H1 (cell line): ENCODE data around the gene MIOX. TPM values are rescaled to one million over a fixed set of nuclear protein-coding genes. Genes with fewer than 3 reads are reported as not detected.

ENCODE experiments used
- CTCF ChIA-PET: fragments of 300-600 bp; sonication (Branson Sonifier 250); formaldehyde crosslinking; loops from one replicate; lab custom pipeline; 2021; ENCODE audit not compliant: partially characterized antibody; lab: Charles Lee
- POLR2A ChIA-PET: fragments of 300-600 bp; sonication (Branson Sonifier 250); formaldehyde crosslinking; loops from one replicate; lab custom pipeline; 2021; ENCODE audit warnings: inconsistent platforms; ENCODE audit not compliant: partially characterized antibody; lab: Charles Lee
- DNase-seq, 2 experiments: peaks; one replicate each; pipeline versions ENCODE4 v3.0.0 to v3.0.0-alpha.2; 2010 to 2022; ENCODE audit warnings: low spot score in 2 of 2, low read depth in 1 of 2, mixed read lengths in 1 of 2
- FAIRE-seq: peaks from 2 replicates; lab custom pipeline; 2011; peaks lifted over from hg19 to GRCh38; lab: Jason Lieb, UNC
- H2AFZ ChIP-seq: 2 replicates; pipeline ENCODE4 v1.8.1; 2012; ENCODE audit warnings: low read length, inconsistent platforms
- H2AK5ac ChIP-seq: 2 replicates; pipeline ENCODE4 v1.6.1; 2013; ENCODE audit warnings: low read depth, low read length
- H2BK120ac ChIP-seq: replicated peaks from 2 replicates; pipeline ENCODE3; 2013; ENCODE audit warnings: low read depth, low read length, inconsistent platforms
- H2BK12ac ChIP-seq: 2 replicates; pipeline ENCODE4 v1.6.1; 2013; ENCODE audit warnings: low read depth, low read length
- H2BK15ac ChIP-seq: 2 replicates; pipeline ENCODE4 v1.6.1; 2013; ENCODE audit warnings: low read length
- H2BK20ac ChIP-seq: 2 replicates; pipeline ENCODE4 v1.6.1; 2013; ENCODE audit warnings: low read length
- H2BK5ac ChIP-seq: 2 replicates; pipeline ENCODE4 v1.6.1; 2013; ENCODE audit warnings: low read depth, low read length
- H3K14ac ChIP-seq: 2 replicates; pipeline ENCODE4 v1.6.1; 2013; ENCODE audit warnings: inconsistent platforms; ENCODE audit not compliant: insufficient read length
- H3K18ac ChIP-seq: 2 replicates; pipeline ENCODE4 v1.6.1; 2013; ENCODE audit warnings: low read length; ENCODE audit errors: extremely low read depth
- H3K23ac ChIP-seq: 2 replicates; pipeline ENCODE4 v1.6.1; 2013; ENCODE audit warnings: inconsistent platforms; ENCODE audit not compliant: insufficient read length
- H3K23me2 ChIP-seq: 2 replicates; pipeline ENCODE4 v1.6.1; 2013; ENCODE audit warnings: low read depth, low read length
- H3K27ac ChIP-seq: 2 replicates; pipeline ENCODE4 v1.6.1; 2011; ENCODE audit warnings: low read depth, low read length, inconsistent platforms
- H3K27me3 ChIP-seq, 4 experiments: replicated peaks in 1 of 4; 1 replicate in 1 of 4; 2 replicates in 3 of 4; pipeline versions ENCODE4 v1.6.1 to v1.8.1; 2011 to 2013; ENCODE audit warnings: low read length in 3 of 4, mild to moderate bottlenecking in 3 of 4, inconsistent platforms in 2 of 4, mixed read lengths in 2 of 4, moderate library complexity in 1 of 4; ENCODE audit not compliant: control insufficient read depth in 3 of 4, insufficient read depth in 3 of 4; ENCODE audit errors: extremely low read depth in 1 of 4
- H3K36me3 ChIP-seq, 4 experiments: 2 replicates each; pipeline versions ENCODE4 v1.6.1 to v1.8.1; 2011 to 2013; ENCODE audit warnings: mild to moderate bottlenecking in 4 of 4, low read length in 3 of 4, moderate library complexity in 2 of 4, control low read depth in 1 of 4, inconsistent platforms in 1 of 4; ENCODE audit not compliant: insufficient read depth in 4 of 4, control insufficient read depth in 2 of 4
- H3K4ac ChIP-seq: replicated peaks from 2 replicates; pipeline ENCODE3; 2013; ENCODE audit warnings: low read length, low read depth, mixed read lengths, inconsistent platforms; ENCODE audit not compliant: insufficient read length
- H3K4me1 ChIP-seq, 4 experiments: replicated peaks in 1 of 4; 1 replicate in 1 of 4; 2 replicates in 3 of 4; pipeline versions ENCODE4 v1.6.1 to v1.8.1; 2011 to 2013; ENCODE audit warnings: low read length in 3 of 4, inconsistent platforms in 2 of 4, mixed read lengths in 1 of 4; ENCODE audit not compliant: insufficient read depth in 4 of 4, control insufficient read depth in 3 of 4
- H3K4me2 ChIP-seq, 2 experiments: 2 replicates each; pipeline versions ENCODE4 v1.6.1 to v1.8.1; 2011 to 2013; ENCODE audit warnings: low read depth in 2 of 2, low read length in 2 of 2, control low read depth in 1 of 2, inconsistent platforms in 1 of 2, mild to moderate bottlenecking in 1 of 2; ENCODE audit not compliant: insufficient read depth in 1 of 2
- H3K4me3 ChIP-seq, 4 experiments: fragments of 200-600, 300-600 bp in 1 of 4; sonication (generic), shearing (Covaris generic), sonication (Bioruptor Twin) in 1 of 4; 2 replicates each; pipeline versions ENCODE4 v1.5.1 to v1.8.1; 2011 to 2016; ENCODE audit warnings: low read length in 4 of 4, low read depth in 3 of 4, control low read depth in 2 of 4, inconsistent platforms in 2 of 4, mild to moderate bottlenecking in 2 of 4, mixed read lengths in 1 of 4, moderate library complexity in 1 of 4; ENCODE audit not compliant: insufficient read depth in 2 of 4; ENCODE audit errors: extremely low read depth in 1 of 4
- H3K56ac ChIP-seq: replicated peaks from 2 replicates; pipeline ENCODE3; 2013; ENCODE audit warnings: low read depth, mild to moderate bottlenecking, mixed read lengths, low read length, inconsistent platforms; ENCODE audit not compliant: insufficient read length
- H3K79me1 ChIP-seq: 2 replicates; pipeline ENCODE4 v1.6.1; 2013; ENCODE audit warnings: low read depth, low read length, control low read depth
- H3K79me2 ChIP-seq, 2 experiments: 2 replicates each; pipeline versions ENCODE4 v1.6.1 to v1.8.1; 2012 to 2013; ENCODE audit warnings: low read length in 2 of 2, mild to moderate bottlenecking in 2 of 2, inconsistent platforms in 1 of 2; ENCODE audit not compliant: insufficient read depth in 2 of 2, control insufficient read depth in 1 of 2
- H3K9ac ChIP-seq, 4 experiments: replicated peaks in 1 of 4; 1 replicate in 1 of 4; 2 replicates in 3 of 4; pipeline versions ENCODE4 v1.6.1 to v1.8.1; 2011 to 2013; ENCODE audit warnings: low read depth in 3 of 4, low read length in 3 of 4, control low read depth in 2 of 4, mild to moderate bottlenecking in 2 of 4, moderate library complexity in 2 of 4, inconsistent platforms in 1 of 4; ENCODE audit errors: extremely low read depth in 1 of 4
- H3K9me3 ChIP-seq, 2 experiments: 2 replicates each; pipeline versions ENCODE4 v1.6.1 to v1.8.1; 2012 to 2013; ENCODE audit warnings: mild to moderate bottlenecking in 2 of 2, moderate library complexity in 2 of 2, control low read depth in 1 of 2, inconsistent platforms in 1 of 2, low read depth in 1 of 2, low read length in 1 of 2, mixed read lengths in 1 of 2; ENCODE audit not compliant: insufficient read depth in 2 of 2
- H4K20me1 ChIP-seq, 2 experiments: replicated peaks in 1 of 2; 2 replicates each; pipeline versions ENCODE3 to v1.8.1; 2011 to 2013; ENCODE audit warnings: inconsistent platforms in 2 of 2, low read length in 2 of 2, mild to moderate bottlenecking in 1 of 2; ENCODE audit not compliant: insufficient read depth in 2 of 2, control insufficient read depth in 1 of 2
- H4K5ac ChIP-seq: 2 replicates; pipeline ENCODE4 v1.6.1; 2013; ENCODE audit warnings: low read length, low read depth, mixed read lengths, inconsistent platforms; ENCODE audit not compliant: insufficient read length
- H4K8ac ChIP-seq: 2 replicates; pipeline ENCODE4 v1.8.0; 2013; ENCODE audit warnings: mild to moderate bottlenecking, moderate library complexity, low read length, inconsistent platforms; ENCODE audit not compliant: insufficient read depth; ENCODE audit errors: extremely low read depth
- H4K91ac ChIP-seq: replicated peaks from 2 replicates; pipeline ENCODE3; 2013; ENCODE audit warnings: low read length, mixed read lengths, inconsistent platforms; ENCODE audit not compliant: insufficient read length
- CHD1 ChIP-seq: IDR thresholded peaks from 2 replicates; pipeline ENCODE4 v1.6.1; 2012; ENCODE audit warnings: low read depth, low read length, improper control_type of control experiment
- GABPA ChIP-seq: IDR thresholded peaks from 2 replicates; pipeline ENCODE4 v1.6.1; 2011; ENCODE audit warnings: mild to moderate bottlenecking, low read length, moderate library complexity, borderline replicate concordance; ENCODE audit not compliant: insufficient read depth
- HDAC2 ChIP-seq, 2 experiments: fragments of 300-600 bp in 1 of 2; sonication (generic) in 1 of 2; IDR thresholded peaks; 2 replicates each; pipeline ENCODE4 v1.6.1; 2011 to 2012; ENCODE audit warnings: low read depth in 2 of 2, low read length in 2 of 2, mild to moderate bottlenecking in 2 of 2, moderate library complexity in 2 of 2, borderline replicate concordance in 1 of 2, inconsistent platforms in 1 of 2
- MAFK ChIP-seq: IDR thresholded peaks from 2 replicates; pipeline ENCODE4 v1.6.1; 2012; ENCODE audit warnings: low read depth, mild to moderate bottlenecking, improper control_type of control experiment, low read length
- PHF8 ChIP-seq: fragments of 200-600 bp; sonication (generic); conservative IDR thresholded peaks from 2 replicates; pipeline ENCODE4 v1.7.1; 2012; ENCODE audit warnings: low read depth, mild to moderate bottlenecking, inconsistent platforms, low read length, moderate library complexity
- RNF2 ChIP-seq: fragments of 200-900, 300-1000 bp; sonication (generic); IDR thresholded peaks from 2 replicates; pipeline ENCODE4 v1.7.1; 2016; ENCODE audit warnings: borderline replicate concordance, low read depth, mild to moderate bottlenecking, antibody characterized with exemption, low read length; ENCODE audit not compliant: poor library complexity, severe bottlenecking; ENCODE audit errors: missing control alignments
- SP2 ChIP-seq: IDR thresholded peaks from 2 replicates; pipeline ENCODE4 v1.6.1; 2012; ENCODE audit warnings: mild to moderate bottlenecking, low read length, inconsistent platforms
- SRF ChIP-seq: IDR thresholded peaks from 2 replicates; pipeline ENCODE4 v1.6.1; 2011; ENCODE audit warnings: mild to moderate bottlenecking, low read depth, low read length, moderate library complexity
- TCF12 ChIP-seq: IDR thresholded peaks from 2 replicates; pipeline ENCODE4 v1.6.1; 2011; ENCODE audit warnings: low read depth, mild to moderate bottlenecking, low read length
- WGBS, 2 experiments: shearing (Covaris generic) in 1 of 2; methylation state at CpG; one replicate each; pipeline versions ENCODE4 v1.1.6 to v1.1.7; 2013 to 2015; ENCODE audit warnings: low lambda C conversion rate in 2 of 2, mixed read lengths in 2 of 2, inconsistent platforms in 1 of 2, low coverage in 1 of 2, missing lambda C conversion rate in 1 of 2; ENCODE audit not compliant: insufficient replicate concordance in 2 of 2, insufficient coverage in 1 of 2, insufficient read length in 1 of 2; ENCODE audit errors: extremely low coverage in 1 of 2, missing lambda C conversion rate in 1 of 2; 5-methylcytosine and 5-hydroxymethylcytosine counted together
- polyA plus RNA-seq, 7 experiments: library from polyadenylated mRNA; depleted of rRNA in 3 of 7; stranded (reverse) in 5 of 7; unstranded in 2 of 7; fragments of >200 nt in 5 of 7; fragments of 200-250 nt in 2 of 7; gene quantifications; 1 replicate in 5 of 7; 2 replicates in 1 of 7; 4 replicates in 1 of 7; pipeline versions ENCODE4 v1.2.1 to v1.2.3, GENCODE V29; 2011 to 2013; ENCODE audit warnings: missing spikeins in 2 of 7, mixed read lengths in 2 of 7
- total RNA-seq: library from RNA; stranded (reverse); fragmentation: NEBNext Ultra II Directional; extraction: Animal tissue kit (Norgen Biotek cat#: 25700); gene quantifications from 2 replicates; pipeline ENCODE4 v1.2.1, GENCODE V29; 2021
- TF ChIP-seq, protein P1 (sequence below), 3 experiments: IDR thresholded peaks; 1 replicate in 2 of 3; 2 replicates in 1 of 3; pipeline versions ENCODE4 v1.5.1 to v1.6.1; 2011; ENCODE audit warnings: low read length in 3 of 3, mild to moderate bottlenecking in 3 of 3, inconsistent platforms in 2 of 3, low read depth in 1 of 3, moderate library complexity in 1 of 3; ENCODE audit not compliant: insufficient read depth in 1 of 3; ENCODE audit errors: control extremely low read depth in 1 of 3

Gene MIOX
- total and polyA plus RNA-seq, 2 of the 8 experiments (the other 6 are each of a cell fraction or from before 2014, with no cell fraction given) = 0.30 to 0.32 TPM

DNA sequence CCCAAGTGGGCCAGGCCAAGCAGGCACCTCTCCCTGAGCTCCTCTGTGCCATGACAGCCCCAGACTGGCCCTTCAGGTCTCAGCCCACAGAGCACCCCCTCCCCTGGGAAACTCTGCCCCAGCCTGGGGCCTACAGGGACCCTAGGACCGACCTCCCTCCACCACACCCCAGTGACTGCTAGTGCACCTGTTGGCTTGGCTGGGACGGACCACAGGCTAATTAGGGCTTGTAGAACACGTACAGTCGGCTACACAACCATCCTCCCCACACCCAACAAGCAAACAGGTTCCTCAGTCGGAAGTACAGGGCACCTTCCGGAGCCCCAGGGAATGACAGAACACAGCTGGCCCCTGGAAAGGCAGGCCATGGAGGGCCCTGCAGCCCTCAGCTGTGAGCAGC is 16.2 kb upstream of the MIOX start:
- Histone ChIP-seq H2BK120ac (no peak overlapping the region), H2AK5ac (no peak overlapping the region), H3K9ac (no peak overlapping the region), H4K91ac (no peak overlapping the region), H4K20me1 (peaks cover 41 to 62% of the 10 kb centered on the region in 2 experiments), H3K27ac (no peak overlapping the region; the same call in 1 of the 2 replicates), H3K79me1 (peaks cover 34% of the 10 kb centered on the region), H3K36me3 (peaks cover 10 to 20% (median 19%) of the 10 kb centered on the region in 4 experiments), H3K14ac (no peak overlapping the region), H3K56ac (no peak overlapping the region), H3K4me3 (no peak overlapping the region), H3K23ac (no peak overlapping the region), H3K79me2 (peaks cover 0 to 59% of the 10 kb centered on the region in 2 experiments; a peak in 3 of 4 replicates), H3K4ac (peak overlapping the region; percentile 49), H3K9me3 (no peaks in the 10 kb centered on the region), H3K4me1 (peaks cover 0 to 24% (median 16%) of the 10 kb centered on the region in 4 experiments; a peak in 6 of 7 replicates), H4K5ac (no peak overlapping the region), H3K23me2 (peaks cover 8% of the 10 kb centered on the region; the same call in 1 of the 2 replicates), H3K18ac (no peak overlapping the region), H2BK20ac (no peak overlapping the region), H4K8ac (no peak overlapping the region), H2BK12ac (no peak overlapping the region), H2AFZ (no peak overlapping the region), H3K27me3 (no peaks in the 10 kb centered on the region; a peak in 1 of 7 replicates), H2BK15ac (0 out of 2 replicates have a peak overlapping the region, but pooled peaks have one; percentile 72), H2BK5ac (peak overlapping the region; percentile 71; the same call in 1 of the 2 replicates), H3K4me2 (peak overlapping the region in 1 of 2 experiments; percentile 47; a peak in 1 of 4 replicates)
- TF ChIP-seq MAFK (no peak), RNF2 (no peak), HDAC2 (IDR thresholded peaks at IDR 0.05; ENCODE audit: borderline replicate concordance in 1 of 2, low read depth in 2 of 2, low read length in 2 of 2) (no peak), SP2 (no peak), GABPA (no peak), PHF8 (no peak), TCF12 (no peak), CHD1 (no peak), SRF (no peak)
- TF ChIP-seq, protein P1, sequence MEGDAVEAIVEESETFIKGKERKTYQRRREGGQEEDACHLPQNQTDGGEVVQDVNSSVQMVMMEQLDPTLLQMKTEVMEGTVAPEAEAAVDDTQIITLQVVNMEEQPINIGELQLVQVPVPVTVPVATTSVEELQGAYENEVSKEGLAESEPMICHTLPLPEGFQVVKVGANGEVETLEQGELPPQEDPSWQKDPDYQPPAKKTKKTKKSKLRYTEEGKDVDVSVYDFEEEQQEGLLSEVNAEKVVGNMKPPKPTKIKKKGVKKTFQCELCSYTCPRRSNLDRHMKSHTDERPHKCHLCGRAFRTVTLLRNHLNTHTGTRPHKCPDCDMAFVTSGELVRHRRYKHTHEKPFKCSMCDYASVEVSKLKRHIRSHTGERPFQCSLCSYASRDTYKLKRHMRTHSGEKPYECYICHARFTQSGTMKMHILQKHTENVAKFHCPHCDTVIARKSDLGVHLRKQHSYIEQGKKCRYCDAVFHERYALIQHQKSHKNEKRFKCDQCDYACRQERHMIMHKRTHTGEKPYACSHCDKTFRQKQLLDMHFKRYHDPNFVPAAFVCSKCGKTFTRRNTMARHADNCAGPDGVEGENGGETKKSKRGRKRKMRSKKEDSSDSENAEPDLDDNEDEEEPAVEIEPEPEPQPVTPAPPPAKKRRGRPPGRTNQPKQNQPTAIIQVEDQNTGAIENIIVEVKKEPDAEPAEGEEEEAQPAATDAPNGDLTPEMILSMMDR (IDR thresholded peaks at IDR 0.05; ENCODE audit: control extremely low read depth in 1 of 3, insufficient read depth in 1 of 3, low read depth in 1 of 3, low read length in 3 of 3) = no peak
- ChIA-PET CTCF (interaction anchor here (0.5 to 9.1 kb wide), 11 partner anchors 10 to 220 kb away, joined by 3 to 60 read pairs (median 4); partner anchors contain the start of gene HDAC10), POLR2A (interaction anchor here (0.7 to 2.8 kb wide), 8 partner anchors 10 to 163 kb away, joined by 3 to 7 read pairs (median 4); partner anchors contain the start of genes LMF2 and PLXNB2)
- WGBS, 2 experiments = 87% methylated on average over 6 of the region's 6 CpGs; no CpG with 5 or more reads in 1 of the 2 experiments
- FAIRE-seq = no peak
- DNase-seq = no peak
